H1 (cell line): Measurements from ENCODE around the gene ADCY1. TPM values are rescaled to one million over a fixed set of nuclear protein-coding genes. Genes with fewer than 3 reads are reported as not detected.

ENCODE experiments used
- CTCF ChIA-PET: fragments of 300-600 bp; sonication (Branson Sonifier 250); formaldehyde crosslinking; loops from one replicate; lab custom pipeline; 2021; ENCODE audit not compliant: partially characterized antibody; lab: Charles Lee
- POLR2A ChIA-PET: fragments of 300-600 bp; sonication (Branson Sonifier 250); formaldehyde crosslinking; loops from one replicate; lab custom pipeline; 2021; ENCODE audit warnings: inconsistent platforms; ENCODE audit not compliant: partially characterized antibody; lab: Charles Lee
- DNase-seq, 2 experiments: peaks; one replicate each; pipeline versions ENCODE4 v3.0.0 to v3.0.0-alpha.2; 2010 to 2022; ENCODE audit warnings: low spot score in 2 of 2, low read depth in 1 of 2, mixed read lengths in 1 of 2
- FAIRE-seq: peaks from 2 replicates; lab custom pipeline; 2011; peaks lifted over from hg19 to GRCh38; lab: Jason Lieb, UNC
- H2AFZ ChIP-seq: 2 replicates; pipeline ENCODE4 v1.8.1; 2012; ENCODE audit warnings: low read length, inconsistent platforms
- H2AK5ac ChIP-seq: 2 replicates; pipeline ENCODE4 v1.6.1; 2013; ENCODE audit warnings: low read depth, low read length
- H2BK120ac ChIP-seq: replicated peaks from 2 replicates; pipeline ENCODE3; 2013; ENCODE audit warnings: low read depth, low read length, inconsistent platforms
- H2BK12ac ChIP-seq: 2 replicates; pipeline ENCODE4 v1.6.1; 2013; ENCODE audit warnings: low read depth, low read length
- H2BK15ac ChIP-seq: 2 replicates; pipeline ENCODE4 v1.6.1; 2013; ENCODE audit warnings: low read length
- H2BK20ac ChIP-seq: 2 replicates; pipeline ENCODE4 v1.6.1; 2013; ENCODE audit warnings: low read length
- H2BK5ac ChIP-seq: 2 replicates; pipeline ENCODE4 v1.6.1; 2013; ENCODE audit warnings: low read depth, low read length
- H3K14ac ChIP-seq: 2 replicates; pipeline ENCODE4 v1.6.1; 2013; ENCODE audit warnings: inconsistent platforms; ENCODE audit not compliant: insufficient read length
- H3K18ac ChIP-seq: 2 replicates; pipeline ENCODE4 v1.6.1; 2013; ENCODE audit warnings: low read length; ENCODE audit errors: extremely low read depth
- H3K23ac ChIP-seq: 2 replicates; pipeline ENCODE4 v1.6.1; 2013; ENCODE audit warnings: inconsistent platforms; ENCODE audit not compliant: insufficient read length
- H3K23me2 ChIP-seq: 2 replicates; pipeline ENCODE4 v1.6.1; 2013; ENCODE audit warnings: low read depth, low read length
- H3K27ac ChIP-seq: 2 replicates; pipeline ENCODE4 v1.6.1; 2011; ENCODE audit warnings: low read depth, low read length, inconsistent platforms
- H3K27me3 ChIP-seq, 4 experiments: replicated peaks in 1 of 4; 1 replicate in 1 of 4; 2 replicates in 3 of 4; pipeline versions ENCODE4 v1.6.1 to v1.8.1; 2011 to 2013; ENCODE audit warnings: low read length in 3 of 4, mild to moderate bottlenecking in 3 of 4, inconsistent platforms in 2 of 4, mixed read lengths in 2 of 4, moderate library complexity in 1 of 4; ENCODE audit not compliant: control insufficient read depth in 3 of 4, insufficient read depth in 3 of 4; ENCODE audit errors: extremely low read depth in 1 of 4
- H3K36me3 ChIP-seq, 4 experiments: 2 replicates each; pipeline versions ENCODE4 v1.6.1 to v1.8.1; 2011 to 2013; ENCODE audit warnings: mild to moderate bottlenecking in 4 of 4, low read length in 3 of 4, moderate library complexity in 2 of 4, control low read depth in 1 of 4, inconsistent platforms in 1 of 4; ENCODE audit not compliant: insufficient read depth in 4 of 4, control insufficient read depth in 2 of 4
- H3K4ac ChIP-seq: replicated peaks from 2 replicates; pipeline ENCODE3; 2013; ENCODE audit warnings: low read length, low read depth, mixed read lengths, inconsistent platforms; ENCODE audit not compliant: insufficient read length
- H3K4me1 ChIP-seq, 4 experiments: replicated peaks in 1 of 4; 1 replicate in 1 of 4; 2 replicates in 3 of 4; pipeline versions ENCODE4 v1.6.1 to v1.8.1; 2011 to 2013; ENCODE audit warnings: low read length in 3 of 4, inconsistent platforms in 2 of 4, mixed read lengths in 1 of 4; ENCODE audit not compliant: insufficient read depth in 4 of 4, control insufficient read depth in 3 of 4
- H3K4me2 ChIP-seq, 2 experiments: 2 replicates each; pipeline versions ENCODE4 v1.6.1 to v1.8.1; 2011 to 2013; ENCODE audit warnings: low read depth in 2 of 2, low read length in 2 of 2, control low read depth in 1 of 2, inconsistent platforms in 1 of 2, mild to moderate bottlenecking in 1 of 2; ENCODE audit not compliant: insufficient read depth in 1 of 2
- H3K4me3 ChIP-seq, 4 experiments: fragments of 200-600, 300-600 bp in 1 of 4; sonication (generic), shearing (Covaris generic), sonication (Bioruptor Twin) in 1 of 4; 2 replicates each; pipeline versions ENCODE4 v1.5.1 to v1.8.1; 2011 to 2016; ENCODE audit warnings: low read length in 4 of 4, low read depth in 3 of 4, control low read depth in 2 of 4, inconsistent platforms in 2 of 4, mild to moderate bottlenecking in 2 of 4, mixed read lengths in 1 of 4, moderate library complexity in 1 of 4; ENCODE audit not compliant: insufficient read depth in 2 of 4; ENCODE audit errors: extremely low read depth in 1 of 4
- H3K56ac ChIP-seq: replicated peaks from 2 replicates; pipeline ENCODE3; 2013; ENCODE audit warnings: low read depth, mild to moderate bottlenecking, mixed read lengths, low read length, inconsistent platforms; ENCODE audit not compliant: insufficient read length
- H3K79me1 ChIP-seq: 2 replicates; pipeline ENCODE4 v1.6.1; 2013; ENCODE audit warnings: low read depth, low read length, control low read depth
- H3K79me2 ChIP-seq, 2 experiments: 2 replicates each; pipeline versions ENCODE4 v1.6.1 to v1.8.1; 2012 to 2013; ENCODE audit warnings: low read length in 2 of 2, mild to moderate bottlenecking in 2 of 2, inconsistent platforms in 1 of 2; ENCODE audit not compliant: insufficient read depth in 2 of 2, control insufficient read depth in 1 of 2
- H3K9ac ChIP-seq, 4 experiments: replicated peaks in 1 of 4; 1 replicate in 1 of 4; 2 replicates in 3 of 4; pipeline versions ENCODE4 v1.6.1 to v1.8.1; 2011 to 2013; ENCODE audit warnings: low read depth in 3 of 4, low read length in 3 of 4, control low read depth in 2 of 4, mild to moderate bottlenecking in 2 of 4, moderate library complexity in 2 of 4, inconsistent platforms in 1 of 4; ENCODE audit errors: extremely low read depth in 1 of 4
- H3K9me3 ChIP-seq, 2 experiments: 2 replicates each; pipeline versions ENCODE4 v1.6.1 to v1.8.1; 2012 to 2013; ENCODE audit warnings: mild to moderate bottlenecking in 2 of 2, moderate library complexity in 2 of 2, control low read depth in 1 of 2, inconsistent platforms in 1 of 2, low read depth in 1 of 2, low read length in 1 of 2, mixed read lengths in 1 of 2; ENCODE audit not compliant: insufficient read depth in 2 of 2
- H4K20me1 ChIP-seq, 2 experiments: replicated peaks in 1 of 2; 2 replicates each; pipeline versions ENCODE3 to v1.8.1; 2011 to 2013; ENCODE audit warnings: inconsistent platforms in 2 of 2, low read length in 2 of 2, mild to moderate bottlenecking in 1 of 2; ENCODE audit not compliant: insufficient read depth in 2 of 2, control insufficient read depth in 1 of 2
- H4K5ac ChIP-seq: 2 replicates; pipeline ENCODE4 v1.6.1; 2013; ENCODE audit warnings: low read length, low read depth, mixed read lengths, inconsistent platforms; ENCODE audit not compliant: insufficient read length
- H4K8ac ChIP-seq: 2 replicates; pipeline ENCODE4 v1.8.0; 2013; ENCODE audit warnings: mild to moderate bottlenecking, moderate library complexity, low read length, inconsistent platforms; ENCODE audit not compliant: insufficient read depth; ENCODE audit errors: extremely low read depth
- H4K91ac ChIP-seq: replicated peaks from 2 replicates; pipeline ENCODE3; 2013; ENCODE audit warnings: low read length, mixed read lengths, inconsistent platforms; ENCODE audit not compliant: insufficient read length
- CBX8 ChIP-seq: fragments of 300-800, 300-1000 bp; sonication (generic); IDR thresholded peaks from 2 replicates; pipeline ENCODE4 v1.7.1; 2016; ENCODE audit warnings: low read depth, low read length, borderline replicate concordance
- CHD2 ChIP-seq: IDR thresholded peaks from 2 replicates; pipeline ENCODE4 v1.6.1; 2012; ENCODE audit warnings: low read length, improper control_type of control experiment
- HDAC2 ChIP-seq, 2 experiments: fragments of 300-600 bp in 1 of 2; sonication (generic) in 1 of 2; IDR thresholded peaks; 2 replicates each; pipeline ENCODE4 v1.6.1; 2011 to 2012; ENCODE audit warnings: low read depth in 2 of 2, low read length in 2 of 2, mild to moderate bottlenecking in 2 of 2, moderate library complexity in 2 of 2, borderline replicate concordance in 1 of 2, inconsistent platforms in 1 of 2
- KDM1A ChIP-seq: fragments of 200-600, 300-600 bp; sonication (generic); IDR thresholded peaks from 2 replicates; pipeline ENCODE4 v1.7.1; 2016; ENCODE audit warnings: mild to moderate bottlenecking, low read length, borderline replicate concordance
- POLR2A ChIP-seq, 2 experiments: IDR thresholded peaks; 1 replicate in 1 of 2; 2 replicates in 1 of 2; pipeline ENCODE4 v1.6.1; 2011; ENCODE audit warnings: low read depth in 2 of 2, low read length in 2 of 2, mild to moderate bottlenecking in 2 of 2; ENCODE audit errors: control extremely low read depth in 1 of 2
- RAD21 ChIP-seq, 2 experiments: IDR thresholded peaks in 1 of 2; conservative IDR thresholded peaks in 1 of 2; 2 replicates each; pipeline ENCODE4 v1.6.1; 2011; ENCODE audit warnings: low read depth in 2 of 2, low read length in 2 of 2, improper control_type of control experiment in 1 of 2, inconsistent platforms in 1 of 2, mild to moderate bottlenecking in 1 of 2, moderate library complexity in 1 of 2
- RNF2 ChIP-seq: fragments of 200-900, 300-1000 bp; sonication (generic); IDR thresholded peaks from 2 replicates; pipeline ENCODE4 v1.7.1; 2016; ENCODE audit warnings: borderline replicate concordance, low read depth, mild to moderate bottlenecking, antibody characterized with exemption, low read length; ENCODE audit not compliant: poor library complexity, severe bottlenecking; ENCODE audit errors: missing control alignments
- TCF12 ChIP-seq: IDR thresholded peaks from 2 replicates; pipeline ENCODE4 v1.6.1; 2011; ENCODE audit warnings: low read depth, mild to moderate bottlenecking, low read length
- WGBS, 2 experiments: shearing (Covaris generic) in 1 of 2; methylation state at CpG; one replicate each; pipeline versions ENCODE4 v1.1.6 to v1.1.7; 2013 to 2015; ENCODE audit warnings: low lambda C conversion rate in 2 of 2, mixed read lengths in 2 of 2, inconsistent platforms in 1 of 2, low coverage in 1 of 2, missing lambda C conversion rate in 1 of 2; ENCODE audit not compliant: insufficient replicate concordance in 2 of 2, insufficient coverage in 1 of 2, insufficient read length in 1 of 2; ENCODE audit errors: extremely low coverage in 1 of 2, missing lambda C conversion rate in 1 of 2; 5-methylcytosine and 5-hydroxymethylcytosine counted together
- polyA plus RNA-seq, 7 experiments: library from polyadenylated mRNA; depleted of rRNA in 3 of 7; stranded (reverse) in 5 of 7; unstranded in 2 of 7; fragments of >200 nt in 5 of 7; fragments of 200-250 nt in 2 of 7; gene quantifications; 1 replicate in 5 of 7; 2 replicates in 1 of 7; 4 replicates in 1 of 7; pipeline versions ENCODE4 v1.2.1 to v1.2.3, GENCODE V29; 2011 to 2013; ENCODE audit warnings: missing spikeins in 2 of 7, mixed read lengths in 2 of 7
- total RNA-seq: library from RNA; stranded (reverse); fragmentation: NEBNext Ultra II Directional; extraction: Animal tissue kit (Norgen Biotek cat#: 25700); gene quantifications from 2 replicates; pipeline ENCODE4 v1.2.1, GENCODE V29; 2021
- TF ChIP-seq, protein P1 (sequence below): IDR thresholded peaks from 2 replicates; pipeline ENCODE4 v1.6.1; 2012; ENCODE audit warnings: inconsistent platforms

The ADCY1 gene
- total and polyA plus RNA-seq, 2 of the 8 experiments (the other 6 are each of a cell fraction or from before 2014, with no cell fraction given) = 7.9 to 26.9 TPM

DNA sequence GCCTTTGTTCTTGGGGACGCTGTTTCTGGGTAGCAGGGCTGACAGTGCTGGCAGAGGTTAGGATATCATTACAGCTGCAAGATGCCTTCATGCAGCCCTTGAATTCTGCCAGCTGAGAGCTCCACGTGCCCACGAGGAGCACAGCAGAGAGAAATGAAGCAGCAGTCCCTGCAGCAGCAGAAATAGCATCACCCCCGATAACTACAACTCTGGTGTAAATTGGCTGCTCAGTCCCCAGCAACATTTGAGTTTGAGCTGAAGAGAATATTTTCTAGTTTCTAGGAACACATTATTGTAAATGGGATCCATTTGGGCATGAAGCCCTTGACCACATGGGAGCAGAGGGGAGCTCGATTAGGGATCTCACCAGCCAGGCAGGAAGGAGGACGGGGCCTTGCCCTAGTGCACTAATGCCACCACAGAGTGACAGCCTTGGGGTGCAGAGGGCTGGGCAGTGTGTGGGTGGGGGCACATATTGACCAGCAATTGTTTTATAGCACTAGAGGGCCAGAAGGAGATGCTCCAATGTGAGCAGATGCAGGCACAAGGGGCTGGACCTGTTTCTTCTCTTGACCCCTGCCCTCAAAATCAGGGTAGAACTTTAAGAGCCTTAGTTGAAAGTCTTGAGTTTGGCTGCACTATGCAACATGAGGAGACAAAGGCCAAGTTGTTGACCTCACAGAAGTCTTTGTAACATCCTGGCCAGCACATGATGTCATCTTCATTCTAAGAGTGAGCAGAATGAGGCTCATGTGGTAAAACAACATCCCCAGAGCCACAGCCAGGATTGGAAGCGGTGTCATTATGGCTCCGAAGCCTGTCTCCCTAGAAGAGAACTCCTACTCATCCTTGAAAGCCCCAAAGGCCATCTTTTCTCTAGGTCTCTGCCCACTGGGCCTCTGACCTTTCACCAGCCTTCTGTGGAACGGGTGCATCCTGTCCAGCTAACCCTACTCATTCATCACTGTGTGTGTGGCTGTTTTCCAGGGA, 52.6 kb downstream of the ADCY1 start:
- Histone ChIP-seq H3K4me2 (no peak overlapping the region), H3K18ac (no peak overlapping the region), H2AFZ (no peak overlapping the region), H4K20me1 (peaks cover 0 to 5% of the 10 kb centered on the region in 2 experiments), H3K14ac (no peak overlapping the region), H3K4me3 (no peak overlapping the region), H4K91ac (no peak overlapping the region), H2BK12ac (no peak overlapping the region), H3K36me3 (peaks cover 0 to 5% (median 2%) of the 10 kb centered on the region in 4 experiments; a peak in 2 of 8 replicates), H4K5ac (no peak overlapping the region), H3K27me3 (no peaks in the 10 kb centered on the region), H4K8ac (no peak overlapping the region), H3K23me2 (no peaks in the 10 kb centered on the region), H2BK120ac (no peak overlapping the region), H3K27ac (no peak overlapping the region), H3K4me1 (no peaks in the 10 kb centered on the region), H2BK15ac (no peak overlapping the region), H3K9ac (no peak overlapping the region), H2AK5ac (no peak overlapping the region), H2BK20ac (no peak overlapping the region), H3K23ac (no peak overlapping the region), H2BK5ac (no peak overlapping the region), H3K79me1 (peaks cover 3% of the 10 kb centered on the region; the same call in 1 of the 2 replicates), H3K9me3 (peaks cover 0 to 13% of the 10 kb centered on the region in 2 experiments; a peak in 3 of 4 replicates), H3K79me2 (no peaks in the 10 kb centered on the region), H3K4ac (no peak overlapping the region)
- FAIRE-seq (no peak), DNase-seq (no peak)
- POLR2A ChIA-PET = no interaction called here
- CTCF ChIA-PET = interaction anchor here (0.6 to 1.4 kb wide), 5 partner anchors 8 to 460 kb away, joined by 3 read pairs; no protein-coding TSS in a partner anchor
- WGBS, 2 experiments = 93% methylated on average over 9 of the region's 9 CpGs; no CpG with 5 or more reads in 1 of the 2 experiments
- TF ChIP-seq TCF12 (no peak), HDAC2 (IDR thresholded peaks at IDR 0.05; ENCODE audit: borderline replicate concordance in 1 of 2, low read depth in 2 of 2, low read length in 2 of 2) (no peak), CBX8 (no peak), CHD2 (no peak), RAD21 (IDR thresholded peaks at IDR 0.05 in 1 of 2, conservative IDR thresholded peaks at IDR 0.05 in 1 of 2; ENCODE audit: low read depth in 2 of 2, low read length in 2 of 2) (no peak), KDM1A (no peak), RNF2 (no peak), POLR2A (IDR thresholded peaks at IDR 0.05; ENCODE audit: control extremely low read depth in 1 of 2, low read depth in 2 of 2, low read length in 2 of 2) (no peak)
- TF ChIP-seq, protein P1, sequence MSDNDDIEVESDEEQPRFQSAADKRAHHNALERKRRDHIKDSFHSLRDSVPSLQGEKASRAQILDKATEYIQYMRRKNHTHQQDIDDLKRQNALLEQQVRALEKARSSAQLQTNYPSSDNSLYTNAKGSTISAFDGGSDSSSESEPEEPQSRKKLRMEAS = no peak
- TF ChIP-seq, all 59 proteins: peak for 0
- H3K56ac ChIP-seq = no peak overlapping the region
